Nephron progenitor cell (in vitro differentiated cells): ENCODE measurements around the gene RBM38.
"Not testable (repeated sequence)": the region's sequence is repeated elsewhere in the genome, so short reads cannot be mapped to it uniquely, and the experiment has no call there.

Experiments
- DNase-seq: peaks from one replicate; pipeline ENCODE4 v3.0.0; 2021
- H3K27ac Mint-ChIP-seq: 2 replicates; pipeline ENCODE4 v1.8.0; 2021; ENCODE audit warnings: mild to moderate bottlenecking, moderate library complexity, mixed read lengths
- H3K27me3 Mint-ChIP-seq: 2 replicates; pipeline ENCODE4 v1.8.0; 2021; ENCODE audit warnings: mild to moderate bottlenecking, low read depth, mixed read lengths; ENCODE audit not compliant: poor library complexity
- H3K36me3 Mint-ChIP-seq: 2 replicates; pipeline ENCODE4 v1.8.0; 2021; ENCODE audit warnings: low read depth, mixed read lengths
- H3K4me1 Mint-ChIP-seq: 2 replicates; pipeline ENCODE4 v1.8.0; 2021; ENCODE audit warnings: mixed read lengths
- H3K4me3 Mint-ChIP-seq: 2 replicates; pipeline ENCODE4 v1.8.0; 2021; ENCODE audit warnings: mild to moderate bottlenecking, moderate library complexity, mixed read lengths
- H3K9me3 Mint-ChIP-seq: 2 replicates; pipeline ENCODE4 v1.8.0; 2021; ENCODE audit warnings: mild to moderate bottlenecking, moderate library complexity, mixed read lengths
- TF ChIP-seq, protein P1 (sequence below): fragments of 200-600 bp; sonication (generic); IDR thresholded peaks from 2 replicates; pipeline ENCODE4 v1.5.0; 2021; ENCODE audit warnings: antibody characterized with exemption

The RBM38 gene

GRCh38 chr20:57390604-57391438 is at the start of gene RBM38:
TSS of gene RBM38 (plus strand) at chr20:57391396. CDS start at chr20:57391582, 186 bp downstream.
- peak; percentile 83 for DNase-seq
- H3K27me3 Mint-ChIP-seq = peaks cover 11% of the 10 kb centered on the region
- H3K9me3 Mint-ChIP-seq = no peaks in the 10 kb centered on the region
- peaks cover 55% of the 10 kb centered on the region for H3K4me1 Mint-ChIP-seq
- no peak within 1 kb of the TSS for H3K27ac Mint-ChIP-seq
- H3K36me3 Mint-ChIP-seq = peaks cover 17% of the 10 kb centered on the region
- TF ChIP-seq, protein P1, sequence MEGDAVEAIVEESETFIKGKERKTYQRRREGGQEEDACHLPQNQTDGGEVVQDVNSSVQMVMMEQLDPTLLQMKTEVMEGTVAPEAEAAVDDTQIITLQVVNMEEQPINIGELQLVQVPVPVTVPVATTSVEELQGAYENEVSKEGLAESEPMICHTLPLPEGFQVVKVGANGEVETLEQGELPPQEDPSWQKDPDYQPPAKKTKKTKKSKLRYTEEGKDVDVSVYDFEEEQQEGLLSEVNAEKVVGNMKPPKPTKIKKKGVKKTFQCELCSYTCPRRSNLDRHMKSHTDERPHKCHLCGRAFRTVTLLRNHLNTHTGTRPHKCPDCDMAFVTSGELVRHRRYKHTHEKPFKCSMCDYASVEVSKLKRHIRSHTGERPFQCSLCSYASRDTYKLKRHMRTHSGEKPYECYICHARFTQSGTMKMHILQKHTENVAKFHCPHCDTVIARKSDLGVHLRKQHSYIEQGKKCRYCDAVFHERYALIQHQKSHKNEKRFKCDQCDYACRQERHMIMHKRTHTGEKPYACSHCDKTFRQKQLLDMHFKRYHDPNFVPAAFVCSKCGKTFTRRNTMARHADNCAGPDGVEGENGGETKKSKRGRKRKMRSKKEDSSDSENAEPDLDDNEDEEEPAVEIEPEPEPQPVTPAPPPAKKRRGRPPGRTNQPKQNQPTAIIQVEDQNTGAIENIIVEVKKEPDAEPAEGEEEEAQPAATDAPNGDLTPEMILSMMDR = no peak
- peak within 1 kb of the TSS; percentile 92 for H3K4me3 Mint-ChIP-seq

DNA sequence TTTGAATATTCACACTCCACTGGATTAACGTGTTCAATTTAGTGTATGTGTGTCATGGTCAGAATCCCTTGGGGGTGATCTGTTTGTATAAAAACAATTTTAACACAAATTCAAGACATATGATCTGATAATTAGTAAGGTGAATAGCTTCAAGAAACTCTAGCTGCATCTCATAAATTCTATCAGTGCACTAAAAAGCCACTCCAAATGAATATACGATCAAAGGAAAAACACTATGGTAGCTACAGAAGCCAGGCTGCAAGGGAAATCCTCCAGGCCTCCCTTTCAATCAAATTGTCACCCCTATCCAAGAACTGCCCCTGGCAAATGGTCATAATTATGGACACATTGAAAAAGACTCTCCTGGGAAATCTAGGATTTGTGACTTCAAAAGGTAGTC is 49.5 kb upstream of the RBM38 start:
- Mint-ChIP-seq H3K4me3 (no peak overlapping the region), H3K27ac (no peak overlapping the region), H3K36me3 (no peaks in the 10 kb centered on the region), H3K4me1 (peaks cover 23% of the 10 kb centered on the region), H3K9me3 (no peaks in the 10 kb centered on the region), H3K27me3 (no peaks in the 10 kb centered on the region)
- TF ChIP-seq, protein P1 = no peak
- DNase-seq = no peak

DNA sequence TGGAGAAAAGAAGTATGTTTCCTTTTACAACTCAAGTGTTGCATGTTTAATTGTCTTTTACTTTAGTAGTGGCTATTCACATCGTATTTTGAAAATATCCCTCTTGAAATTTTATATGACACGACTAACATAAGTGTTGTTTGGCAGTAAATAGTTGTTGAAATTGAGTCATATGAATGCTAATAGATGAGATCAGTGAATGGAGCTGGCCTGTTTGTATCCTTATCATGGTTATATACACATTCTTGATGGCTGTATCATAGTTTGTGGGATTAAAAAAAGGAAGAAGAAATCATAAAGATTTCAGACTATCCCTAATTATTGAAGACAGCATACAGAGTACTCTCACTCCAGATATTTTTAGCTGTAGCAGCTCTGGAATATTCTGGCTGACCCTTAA is 48.4 kb upstream of the RBM38 start:
- Mint-ChIP-seq H3K27me3 (no peaks in the 10 kb centered on the region), H3K4me3 (no peak overlapping the region), H3K9me3 (no peaks in the 10 kb centered on the region), H3K27ac (no peak overlapping the region), H3K4me1 (peaks cover 23% of the 10 kb centered on the region), H3K36me3 (no peaks in the 10 kb centered on the region)
- no peak for DNase-seq
- TF ChIP-seq, protein P1 = no peak

DNA sequence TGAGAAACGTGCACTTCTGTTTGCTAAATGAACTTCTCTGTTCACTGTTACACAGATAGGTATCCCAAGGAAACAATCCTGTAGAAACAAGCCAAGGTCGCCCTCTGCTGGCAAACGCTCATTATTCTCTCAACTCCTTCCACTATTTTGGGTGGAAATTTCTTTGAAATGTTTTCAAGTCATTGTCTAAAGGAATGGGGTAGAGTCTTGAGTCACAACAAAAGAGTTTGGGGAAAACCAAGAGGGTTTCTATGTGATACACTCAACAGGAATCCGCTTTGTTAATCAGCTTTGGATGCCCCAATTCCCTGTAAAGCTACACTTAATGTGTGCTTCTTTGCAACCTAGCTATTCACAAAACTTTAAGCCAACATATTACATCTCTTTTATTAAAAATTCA is 44.7 kb upstream of the RBM38 start:
- Mint-ChIP-seq H3K4me3 (no peak overlapping the region), H3K27ac (no peak overlapping the region)

GRCh38 chr20:57347393-57347792 is 43.8 kb upstream of the RBM38 start:
- Mint-ChIP-seq H3K27me3 (peaks cover 4% of the 10 kb centered on the region), H3K36me3 (no peaks in the 10 kb centered on the region), H3K4me1 (peaks cover 11% of the 10 kb centered on the region), H3K27ac (no peak overlapping the region), H3K4me3 (no peak overlapping the region), H3K9me3 (peaks cover 6% of the 10 kb centered on the region)
- DNase-seq = no peak
- TF ChIP-seq, protein P1 = no peak

More for the DNA sequence above, 44.7 kb upstream of the RBM38 start:
- peaks cover 4% of the 10 kb centered on the region for H3K27me3 Mint-ChIP-seq
- TF ChIP-seq, protein P1 = peak; percentile 86
- no peaks in the 10 kb centered on the region for H3K36me3 Mint-ChIP-seq
- peak; percentile 88 for DNase-seq
- peaks cover 11% of the 10 kb centered on the region for H3K4me1 Mint-ChIP-seq
- H3K9me3 Mint-ChIP-seq = peaks cover 6% of the 10 kb centered on the region

GRCh38 chr20:57348200-57348921 is 42.8 kb upstream of the RBM38 start:
- DNase-seq, H3K27me3 Mint-ChIP-seq, H3K4me3 Mint-ChIP-seq, H3K9me3 Mint-ChIP-seq, H3K36me3 Mint-ChIP-seq, H3K27ac Mint-ChIP-seq: not testable (repeated sequence)
- H3K4me1 Mint-ChIP-seq = peaks cover 19% of the 10 kb centered on the region

- not testable (repeated sequence) for H3K27ac Mint-ChIP-seq, DNase-seq, H3K9me3 Mint-ChIP-seq, H3K27me3 Mint-ChIP-seq
- peaks cover 11% of the 10 kb centered on the region for H3K36me3 Mint-ChIP-seq
- H3K4me3 Mint-ChIP-seq = peak overlapping the region; percentile 57
- peaks cover 21% of the 10 kb centered on the region for H3K4me1 Mint-ChIP-seq
Measured at GRCh38 chr20:57348922-57349574, 42.1 kb upstream of the RBM38 start.
